GM08714 (cell line): ENCODE data around the gene ATOH1.

Experiments used
- H3K4me3 ChIP-seq: fragments of 200-500 bp; sonication (Bioruptor generic); 2 replicates; pipeline ENCODE4 v1.5.1; 2014; ENCODE audit warnings: mild to moderate bottlenecking, low read length, inconsistent platforms
- ZNF274 ChIP-seq: IDR thresholded peaks from 2 replicates; pipeline ENCODE4 v1.6.1; 2012; ENCODE audit warnings: mild to moderate bottlenecking, low read depth, low read length

The ATOH1 gene

DNA sequence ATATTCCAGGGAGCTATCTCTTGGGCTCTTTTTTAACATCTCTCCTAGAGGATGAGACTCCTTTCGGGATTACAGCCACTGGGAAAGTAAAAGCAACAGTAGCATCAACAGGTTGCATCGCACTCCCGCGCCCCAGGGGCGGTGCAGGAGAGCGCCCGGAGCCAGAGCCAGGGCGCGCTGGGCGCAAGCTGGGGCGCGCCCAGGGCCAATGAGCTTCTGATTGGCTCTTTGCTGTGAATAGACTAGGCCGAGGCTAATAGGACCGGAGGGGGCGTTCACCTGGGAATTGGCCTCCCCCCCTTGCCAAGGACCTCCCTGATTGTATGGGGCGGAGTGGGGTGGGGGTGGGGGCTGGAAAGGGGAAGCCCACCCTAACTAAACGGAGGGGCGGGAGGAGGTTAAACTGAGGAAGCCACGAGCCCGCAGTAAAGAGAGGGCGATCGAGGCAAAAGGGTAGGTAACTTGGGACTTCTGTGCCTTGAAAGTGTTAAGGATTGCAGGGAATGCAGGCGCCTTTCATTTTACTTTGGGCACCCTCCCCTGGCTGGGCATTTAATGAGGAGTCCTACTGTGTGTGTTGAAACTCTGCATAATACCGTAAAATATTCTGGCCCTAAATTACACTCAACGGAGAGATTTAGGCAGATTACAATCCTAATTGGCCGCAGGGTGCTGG is 1.1 kb upstream of the ATOH1 start:
- TF ChIP-seq ZNF274: no peak
- H3K4me3 ChIP-seq: no peak overlapping the region

DNA sequence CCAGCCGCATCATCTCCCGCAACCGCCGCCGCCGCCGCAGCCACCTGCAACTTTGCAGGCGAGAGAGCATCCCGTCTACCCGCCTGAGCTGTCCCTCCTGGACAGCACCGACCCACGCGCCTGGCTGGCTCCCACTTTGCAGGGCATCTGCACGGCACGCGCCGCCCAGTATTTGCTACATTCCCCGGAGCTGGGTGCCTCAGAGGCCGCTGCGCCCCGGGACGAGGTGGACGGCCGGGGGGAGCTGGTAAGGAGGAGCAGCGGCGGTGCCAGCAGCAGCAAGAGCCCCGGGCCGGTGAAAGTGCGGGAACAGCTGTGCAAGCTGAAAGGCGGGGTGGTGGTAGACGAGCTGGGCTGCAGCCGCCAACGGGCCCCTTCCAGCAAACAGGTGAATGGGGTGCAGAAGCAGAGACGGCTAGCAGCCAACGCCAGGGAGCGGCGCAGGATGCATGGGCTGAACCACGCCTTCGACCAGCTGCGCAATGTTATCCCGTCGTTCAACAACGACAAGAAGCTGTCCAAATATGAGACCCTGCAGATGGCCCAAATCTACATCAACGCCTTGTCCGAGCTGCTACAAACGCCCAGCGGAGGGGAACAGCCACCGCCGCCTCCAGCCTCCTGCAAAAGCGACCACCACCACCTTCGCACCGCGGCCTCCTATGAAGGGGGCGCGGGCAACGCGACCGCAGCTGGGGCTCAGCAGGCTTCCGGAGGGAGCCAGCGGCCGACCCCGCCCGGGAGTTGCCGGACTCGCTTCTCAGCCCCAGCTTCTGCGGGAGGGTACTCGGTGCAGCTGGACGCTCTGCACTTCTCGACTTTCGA is 654 bp downstream of the ATOH1 start:
- no peak for TF ChIP-seq ZNF274
- H3K4me3 ChIP-seq: peak overlapping the region; percentile 17; the same call in 1 of the 2 replicates

DNA sequence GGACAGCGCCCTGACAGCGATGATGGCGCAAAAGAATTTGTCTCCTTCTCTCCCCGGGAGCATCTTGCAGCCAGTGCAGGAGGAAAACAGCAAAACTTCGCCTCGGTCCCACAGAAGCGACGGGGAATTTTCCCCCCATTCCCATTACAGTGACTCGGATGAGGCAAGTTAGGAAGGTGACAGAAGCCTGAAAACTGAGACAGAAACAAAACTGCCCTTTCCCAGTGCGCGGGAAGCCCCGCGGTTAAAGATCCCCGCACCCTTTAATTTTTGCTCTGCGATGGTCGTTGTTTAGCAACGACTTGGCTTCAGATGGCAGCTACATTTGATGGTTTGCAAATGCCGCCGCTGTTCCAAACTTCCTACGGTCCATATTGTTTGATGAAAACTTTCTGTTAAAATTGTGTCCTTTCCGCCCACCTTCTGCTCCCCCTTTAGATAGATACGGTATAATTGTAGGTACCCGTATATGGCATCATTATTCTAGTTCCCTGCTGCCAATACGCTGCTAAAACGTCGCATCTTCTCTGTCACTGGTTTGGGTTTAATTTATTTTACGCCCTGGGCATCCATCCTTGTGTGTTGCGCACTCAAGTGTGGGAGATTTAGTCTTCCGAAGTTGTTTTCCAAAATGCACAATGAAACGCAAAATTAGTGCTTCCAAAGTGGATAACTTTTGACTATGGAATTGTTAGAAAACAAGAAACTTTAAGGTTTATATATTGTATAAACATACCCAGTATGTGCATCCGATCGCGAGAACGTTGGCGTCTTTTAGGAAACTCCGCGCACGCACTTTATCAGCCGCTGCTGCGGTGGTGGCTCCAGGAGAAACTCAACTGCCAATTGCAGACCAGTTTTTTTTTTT is 1.5 kb downstream of the ATOH1 start:
- TF ChIP-seq ZNF274: no peak
- no peak overlapping the region for H3K4me3 ChIP-seq

DNA sequence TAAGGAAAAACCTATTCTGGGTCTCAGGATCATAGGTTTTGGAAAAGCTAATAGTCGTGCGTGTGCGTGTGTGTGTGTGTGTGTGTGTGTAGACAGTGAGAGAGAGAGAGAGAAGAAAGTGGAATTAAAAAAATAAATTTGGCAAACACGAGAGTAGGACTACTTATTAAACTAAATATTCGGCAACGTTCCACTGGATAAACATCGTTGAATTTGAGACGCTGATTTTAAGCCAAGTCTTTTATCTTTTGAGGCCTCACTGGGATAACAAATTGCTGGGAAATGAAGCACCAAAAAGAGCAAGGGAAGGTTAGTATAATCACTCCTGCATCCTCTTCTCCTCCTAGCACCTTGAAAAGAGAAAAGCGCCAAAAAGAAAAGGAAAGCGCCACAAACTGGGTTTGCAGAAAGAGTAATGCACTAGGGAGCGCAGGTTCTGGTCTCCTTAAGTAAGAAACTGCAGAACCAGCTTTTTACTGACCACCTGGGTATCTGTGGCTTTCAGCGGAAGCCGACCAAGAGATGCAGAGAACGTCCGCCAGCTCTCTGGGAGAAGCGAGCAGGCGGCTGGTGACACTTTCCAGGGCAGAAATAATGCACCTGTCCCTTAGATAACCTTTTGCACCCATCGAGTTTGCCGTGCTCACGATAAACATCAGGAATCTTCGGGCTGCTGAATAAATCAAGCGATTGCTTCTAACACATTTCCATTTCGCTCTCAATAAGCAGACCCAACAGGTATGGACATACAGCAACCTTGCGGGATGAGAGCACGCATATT is 3.4 kb downstream of the ATOH1 start:
- no peak overlapping the region for H3K4me3 ChIP-seq
- no peak for TF ChIP-seq ZNF274

DNA sequence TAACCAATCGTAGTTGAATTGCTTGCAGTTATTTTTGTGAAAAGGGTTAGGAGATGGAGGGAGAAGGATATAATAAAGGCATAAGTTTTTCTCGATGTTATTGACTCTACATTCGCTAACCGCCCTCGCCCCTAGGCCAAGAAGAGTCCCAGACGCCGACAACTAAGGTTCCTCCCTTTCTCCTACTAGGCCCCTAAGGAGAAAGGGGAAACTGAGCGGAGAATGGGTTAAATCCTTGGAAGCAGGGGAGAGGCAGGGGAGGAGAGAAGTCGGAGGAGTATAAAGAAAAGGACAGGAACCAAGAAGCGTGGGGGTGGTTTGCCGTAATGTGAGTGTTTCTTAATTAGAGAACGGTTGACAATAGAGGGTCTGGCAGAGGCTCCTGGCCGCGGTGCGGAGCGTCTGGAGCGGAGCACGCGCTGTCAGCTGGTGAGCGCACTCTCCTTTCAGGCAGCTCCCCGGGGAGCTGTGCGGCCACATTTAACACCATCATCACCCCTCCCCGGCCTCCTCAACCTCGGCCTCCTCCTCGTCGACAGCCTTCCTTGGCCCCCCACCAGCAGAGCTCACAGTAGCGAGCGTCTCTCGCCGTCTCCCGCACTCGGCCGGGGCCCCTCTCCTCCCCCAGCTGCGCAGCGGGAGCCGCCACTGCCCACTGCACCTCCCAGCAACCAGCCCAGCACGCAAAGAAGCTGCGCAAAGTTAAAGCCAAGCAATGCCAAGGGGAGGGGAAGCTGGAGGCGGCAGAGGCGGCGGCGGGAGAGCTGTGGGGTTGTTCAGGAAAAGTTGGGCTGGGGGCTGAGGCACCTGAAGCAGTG is 5.9 kb downstream of the ATOH1 start:
- no peak overlapping the region for H3K4me3 ChIP-seq
- TF ChIP-seq ZNF274: no peak

DNA sequence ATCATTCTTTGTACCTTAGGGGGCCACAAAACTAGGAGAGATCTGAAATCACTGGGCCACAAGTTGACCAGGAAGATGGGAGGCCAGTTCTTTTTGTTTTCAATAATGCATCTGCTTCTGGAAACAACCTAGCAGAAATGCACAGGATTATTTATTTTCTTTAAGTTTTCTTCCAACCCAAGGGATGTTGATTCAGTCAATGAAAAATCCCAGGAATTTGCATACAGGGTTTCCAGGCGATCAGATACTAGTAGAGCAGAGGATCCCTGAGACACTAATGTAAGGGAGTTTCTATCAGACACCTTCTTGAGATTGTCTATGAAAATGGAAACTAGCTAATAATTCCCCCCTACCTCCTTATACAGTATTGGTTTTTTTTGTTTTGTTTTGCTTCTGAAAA is 7.4 kb downstream of the ATOH1 start:
- TF ChIP-seq ZNF274: no peak
- H3K4me3 ChIP-seq: no peak overlapping the region

DNA sequence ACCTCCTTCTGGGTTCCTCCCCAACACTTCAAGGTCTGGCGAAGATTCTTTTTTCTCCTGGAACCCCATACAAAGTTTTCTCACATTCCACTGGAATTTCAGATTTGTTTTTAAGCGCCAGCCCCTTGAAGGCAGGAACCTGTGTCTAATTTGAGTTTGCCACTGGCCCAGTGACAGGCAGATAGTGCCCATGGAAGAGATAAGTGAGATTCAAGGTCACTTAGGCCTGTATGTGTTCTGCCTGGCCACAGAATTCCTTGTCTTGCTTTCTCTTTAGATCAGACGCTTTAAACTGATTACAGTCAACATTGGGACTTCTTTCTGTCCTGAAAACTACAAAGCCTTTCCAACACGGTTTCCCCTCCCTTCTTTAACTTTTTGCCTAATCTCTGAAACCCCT is 11.2 kb downstream of the ATOH1 start:
- no peak for TF ChIP-seq ZNF274
- no peak overlapping the region for H3K4me3 ChIP-seq

DNA sequence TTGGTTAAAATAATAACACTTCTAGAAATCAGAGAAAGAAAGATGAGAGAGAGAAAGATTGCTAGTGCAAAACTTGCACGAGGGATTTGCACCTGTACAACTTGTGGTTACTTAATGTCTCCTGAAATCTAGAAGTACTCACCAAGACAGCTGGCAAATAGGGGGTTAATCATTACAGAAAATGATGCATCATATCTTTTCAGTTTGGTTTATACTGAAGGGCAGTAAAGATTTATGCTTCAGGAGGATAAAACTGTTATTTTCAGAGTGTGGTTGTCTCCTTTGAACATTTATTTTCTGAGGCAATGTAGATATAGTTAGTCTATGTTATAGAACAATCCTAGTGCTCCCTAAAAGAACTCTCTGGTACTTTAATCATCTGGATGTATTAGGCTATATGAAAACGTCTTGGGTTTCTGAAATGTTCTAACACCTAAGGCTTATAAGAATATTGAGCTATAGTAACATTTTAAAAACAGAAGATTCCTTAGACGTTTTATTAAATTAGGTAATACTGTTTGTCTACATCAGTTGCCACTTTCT is 13.3 kb downstream of the ATOH1 start:
- no peak for TF ChIP-seq ZNF274

DNA sequence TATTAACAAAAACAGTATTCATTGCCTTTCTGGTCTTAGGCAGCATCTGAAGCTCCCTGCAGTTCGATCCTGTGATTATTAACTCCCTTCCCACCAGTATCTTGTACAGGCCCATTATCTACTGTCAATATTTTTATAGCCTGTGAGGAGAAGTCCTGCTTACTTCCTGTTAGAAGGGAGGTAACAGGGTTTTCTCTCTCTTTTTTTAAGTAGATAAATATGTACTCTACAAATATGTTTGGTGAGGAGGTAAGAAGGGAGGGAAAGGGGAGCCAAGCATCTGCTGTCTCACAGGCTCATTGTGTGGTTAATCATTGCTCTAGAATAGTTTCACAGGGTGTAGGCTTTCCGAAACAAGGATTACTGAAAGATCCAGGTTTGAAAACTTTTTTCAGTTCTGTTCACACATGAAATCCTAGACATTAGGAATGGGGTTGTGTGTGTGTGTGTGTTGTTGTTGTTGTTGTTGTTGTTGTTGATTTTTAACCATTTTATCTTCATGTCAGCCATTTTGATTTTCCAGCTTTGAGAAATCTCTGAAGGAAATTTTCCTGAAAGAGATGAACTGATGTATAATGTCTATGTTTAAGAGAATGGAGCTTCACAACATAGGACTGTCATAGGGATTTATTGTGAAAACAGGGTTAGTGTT is 14.2 kb downstream of the ATOH1 start:
- TF ChIP-seq ZNF274: no peak
- H3K4me3 ChIP-seq: no peak overlapping the region

More for the DNA sequence above, 13.3 kb downstream of the ATOH1 start:
- H3K4me3 ChIP-seq: no peak overlapping the region

DNA sequence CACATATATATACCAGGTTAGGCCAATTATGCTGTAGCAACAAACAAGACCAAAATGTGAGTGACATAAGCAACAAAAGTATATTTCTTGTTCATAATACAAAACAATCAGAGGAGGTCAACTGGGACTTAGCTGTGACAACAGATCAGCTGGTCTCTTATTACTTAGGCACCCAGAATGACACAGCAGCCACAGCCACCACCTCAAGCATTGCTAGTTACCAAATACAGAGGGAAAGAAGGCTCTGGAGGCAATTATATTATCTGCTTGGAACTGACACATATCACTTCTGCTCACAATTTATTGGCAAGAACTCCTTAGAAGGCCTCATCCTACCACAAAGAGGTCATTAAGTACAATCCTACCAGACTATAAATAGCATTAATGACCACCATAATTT is 15.2 kb downstream of the ATOH1 start:
- no peak overlapping the region for H3K4me3 ChIP-seq
- TF ChIP-seq ZNF274: no peak

DNA sequence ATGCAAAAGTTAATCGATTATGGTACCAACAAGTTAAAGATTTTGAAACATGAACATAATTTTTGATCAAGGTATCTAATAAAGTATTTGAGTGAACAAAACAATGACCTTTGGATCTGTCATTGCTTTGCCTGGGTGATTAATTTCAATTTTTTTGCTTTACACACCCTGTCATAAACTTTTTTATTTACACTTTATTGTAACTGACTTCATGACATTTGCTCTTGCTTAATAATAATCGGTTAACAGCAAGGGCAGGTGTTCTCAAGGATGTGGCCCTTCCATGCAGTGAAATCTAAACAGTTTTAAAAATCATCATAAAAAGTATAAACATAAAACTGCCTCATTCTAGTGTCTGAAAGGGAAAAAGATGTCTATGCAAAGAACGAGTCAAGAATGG is 24.1 kb downstream of the ATOH1 start:
- H3K4me3 ChIP-seq: no peak overlapping the region
- no peak for TF ChIP-seq ZNF274

DNA sequence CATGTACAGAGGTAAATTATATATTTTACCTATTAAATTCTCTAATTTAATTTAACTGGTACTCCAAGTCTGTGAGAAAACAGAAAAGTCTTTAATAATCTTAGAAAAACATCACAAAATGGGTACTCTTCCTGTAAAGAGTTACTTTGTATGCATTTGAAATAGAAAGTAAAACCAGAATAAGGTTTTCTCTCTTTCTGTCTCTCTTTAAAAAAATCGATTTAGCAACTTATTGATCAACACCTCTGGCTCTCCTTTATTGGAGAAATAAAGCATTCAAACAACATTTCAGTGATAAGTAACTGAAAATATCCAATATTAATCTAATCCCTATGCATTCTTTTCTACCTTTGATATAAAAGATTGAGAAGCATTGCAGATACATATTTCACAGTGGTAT is 27.4 kb downstream of the ATOH1 start:
- no peak for TF ChIP-seq ZNF274
- H3K4me3 ChIP-seq: no peak overlapping the region
